HTR-8/SVneo (cell line): ENCODE results near the gene ATP6V0B.

ENCODE experiments used
- DNase-seq: peaks from one replicate; pipeline ENCODE4 v3.0.0; 2011; ENCODE audit warnings: low spot score, mixed read lengths; ENCODE audit not compliant: insufficient read length
- FAIRE-seq: peaks from 2 replicates; lab custom pipeline; 2011; peaks lifted over from hg19 to GRCh38; lab: Jason Lieb, UNC

The ATP6V0B gene

DNA sequence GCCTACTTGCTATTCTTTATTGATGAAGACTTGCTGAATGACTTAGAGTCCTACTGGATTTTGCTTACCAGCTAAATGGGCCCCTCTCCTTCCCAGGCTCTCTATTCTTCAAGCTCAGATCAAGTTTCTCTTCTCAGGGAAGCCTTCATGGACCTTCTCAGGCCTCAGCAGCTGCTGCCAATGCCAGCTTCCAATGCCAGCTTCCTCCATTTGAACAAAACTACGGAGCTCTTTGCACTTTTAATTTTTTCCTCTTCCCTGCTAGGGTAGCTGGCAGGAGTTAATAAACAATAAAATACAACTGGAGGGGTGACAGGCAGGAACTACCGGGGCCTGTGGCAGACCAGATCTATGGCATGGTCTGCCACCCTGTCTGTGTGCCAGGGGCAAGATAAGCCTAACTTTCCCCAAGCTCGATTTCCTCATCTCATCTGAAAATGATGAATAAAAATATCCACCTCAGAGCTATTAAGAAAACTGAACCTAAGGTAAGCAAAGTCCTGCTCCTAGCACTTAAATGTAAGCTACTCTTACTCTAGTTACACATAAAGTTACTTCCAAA, 29.0 kb upstream of the ATP6V0B start:
- DNase-seq (no peak), FAIRE-seq (no peak)

DNA sequence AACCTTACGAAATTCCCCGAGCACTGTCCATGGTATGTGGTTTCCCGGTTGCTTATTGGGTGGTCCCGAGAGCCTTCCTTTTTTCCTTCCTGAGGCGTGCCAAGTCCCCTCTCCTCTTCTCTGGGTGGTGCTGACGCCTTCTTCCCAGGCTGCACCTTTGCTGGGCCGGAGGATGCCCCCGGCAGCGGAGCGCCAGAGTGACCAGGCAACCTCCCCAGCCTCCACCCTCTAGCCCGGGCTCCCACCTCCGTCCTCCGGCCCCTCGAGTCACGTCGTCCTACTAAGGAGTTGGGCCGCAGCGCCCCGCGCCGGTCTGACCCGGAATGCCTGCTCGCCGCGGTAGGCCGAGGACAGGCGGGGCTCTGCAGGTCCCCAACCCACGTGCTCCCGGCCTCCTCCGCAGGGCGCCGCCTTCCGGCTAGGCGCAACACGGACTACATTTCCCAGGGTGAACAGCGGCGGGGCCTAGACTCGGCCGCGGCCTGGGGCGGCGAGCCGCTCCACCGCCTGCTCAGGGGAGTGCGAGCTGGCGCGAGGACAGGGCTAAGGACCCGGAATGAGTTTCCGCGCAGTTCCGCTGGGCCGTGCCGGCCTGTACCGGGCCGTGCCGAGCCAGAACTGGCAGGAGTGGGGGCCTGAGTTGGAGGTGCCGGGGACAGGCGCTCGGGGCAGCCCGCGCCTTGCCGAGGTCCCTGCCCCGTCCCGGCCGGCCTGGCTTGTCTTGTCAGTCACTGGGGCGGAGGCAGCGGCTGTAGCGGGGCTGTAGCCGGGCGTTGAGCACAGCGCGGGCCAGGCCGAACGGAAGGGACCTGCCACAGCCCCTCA, 28.3 kb upstream of the ATP6V0B start, which contains the start of gene IPO13:
TSS of gene IPO13 (plus strand) at position 715 of the 825 bp plus-strand sequence. CDS start 651 bp downstream, outside the sequence.
- FAIRE-seq (peak; percentile 92), DNase-seq (peak; percentile 92)

DNA sequence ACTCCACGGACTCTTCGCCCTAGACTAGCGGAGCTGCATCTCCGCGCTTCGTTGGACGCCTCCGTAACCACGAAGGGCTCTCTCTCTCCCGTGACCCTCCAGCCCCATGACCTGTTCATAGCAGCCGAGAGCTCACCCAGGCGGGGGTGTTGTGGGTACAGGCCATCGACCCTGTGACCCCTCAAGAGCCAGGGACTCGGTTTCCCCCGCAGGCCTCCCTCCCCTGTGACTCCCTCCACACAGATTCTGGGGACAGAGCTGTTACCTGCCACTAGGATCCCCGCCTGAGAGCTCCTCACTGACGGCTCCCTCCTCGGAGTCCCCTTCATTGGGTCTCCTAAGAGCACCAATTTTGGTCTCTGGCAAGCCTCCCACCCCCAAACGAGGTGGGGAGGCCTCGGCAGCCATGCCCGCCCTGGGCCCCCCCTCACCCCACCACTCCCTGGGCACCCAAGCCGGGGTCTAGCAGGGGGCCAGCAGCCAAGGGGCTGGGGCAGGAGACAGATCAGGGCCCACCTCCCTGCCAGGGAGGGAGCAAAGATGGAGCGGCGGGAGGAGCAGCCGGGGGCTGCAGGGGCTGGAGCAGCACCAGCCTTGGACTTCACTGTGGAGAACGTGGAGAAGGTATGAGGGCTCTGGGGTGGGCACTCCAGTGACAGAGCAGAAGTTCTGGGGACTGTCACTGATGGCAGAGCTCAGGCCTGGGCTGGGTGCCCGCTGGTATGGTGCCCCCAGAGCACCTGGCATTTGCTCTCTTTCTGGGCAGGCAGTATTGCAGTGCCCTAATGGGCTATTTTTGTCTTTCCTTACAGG, 27.5 kb upstream of the ATP6V0B start:
- DNase-seq = no peak
- FAIRE-seq = no peak

DNA sequence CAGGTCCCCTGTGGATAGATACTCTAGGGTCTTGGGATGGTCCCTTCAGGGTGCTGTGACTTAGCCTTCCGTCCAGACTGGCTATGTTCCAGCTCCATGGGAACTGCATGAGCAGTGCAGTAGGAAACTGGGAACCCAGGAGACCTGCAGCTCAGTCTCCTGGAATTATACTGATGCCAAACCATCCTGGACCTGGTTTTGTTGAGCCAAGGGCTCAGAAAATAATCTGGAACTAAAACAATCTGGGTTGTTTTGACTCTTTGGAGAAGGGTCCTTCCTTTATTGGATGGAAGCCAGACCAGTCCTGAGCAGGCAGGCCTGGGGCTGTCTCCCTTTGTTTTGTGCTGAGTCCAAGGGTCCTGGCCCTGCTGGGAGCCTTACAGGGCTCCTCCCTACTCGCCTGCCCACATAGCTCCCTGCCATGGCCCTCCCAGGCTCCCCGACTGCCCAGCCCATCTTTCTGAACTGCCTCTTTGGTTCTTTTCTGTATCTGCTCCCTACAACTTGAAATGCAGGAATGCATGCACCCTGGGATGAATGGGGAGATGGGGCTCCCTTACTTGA, 26.8 kb upstream of the ATP6V0B start:
- DNase-seq (no peak), FAIRE-seq (no peak)

DNA sequence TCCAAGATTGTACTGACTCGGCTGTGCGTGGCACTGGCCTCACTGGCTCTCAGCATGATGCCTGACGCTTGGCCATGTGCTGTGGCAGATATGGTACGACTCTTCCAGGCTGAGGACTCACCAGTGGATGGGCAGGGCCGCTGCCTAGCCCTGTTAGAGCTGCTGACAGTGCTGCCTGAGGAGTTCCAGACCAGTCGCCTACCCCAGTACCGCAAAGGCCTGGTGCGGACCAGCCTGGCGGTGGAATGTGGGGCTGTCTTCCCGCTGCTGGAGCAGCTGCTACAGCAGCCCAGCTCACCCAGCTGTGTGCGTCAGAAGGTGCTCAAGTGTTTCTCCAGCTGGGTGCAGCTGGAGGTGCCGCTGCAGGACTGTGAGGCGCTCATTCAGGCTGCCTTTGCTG, 25.1 kb upstream of the ATP6V0B start:
- FAIRE-seq = no peak
- no peak for DNase-seq

DNA sequence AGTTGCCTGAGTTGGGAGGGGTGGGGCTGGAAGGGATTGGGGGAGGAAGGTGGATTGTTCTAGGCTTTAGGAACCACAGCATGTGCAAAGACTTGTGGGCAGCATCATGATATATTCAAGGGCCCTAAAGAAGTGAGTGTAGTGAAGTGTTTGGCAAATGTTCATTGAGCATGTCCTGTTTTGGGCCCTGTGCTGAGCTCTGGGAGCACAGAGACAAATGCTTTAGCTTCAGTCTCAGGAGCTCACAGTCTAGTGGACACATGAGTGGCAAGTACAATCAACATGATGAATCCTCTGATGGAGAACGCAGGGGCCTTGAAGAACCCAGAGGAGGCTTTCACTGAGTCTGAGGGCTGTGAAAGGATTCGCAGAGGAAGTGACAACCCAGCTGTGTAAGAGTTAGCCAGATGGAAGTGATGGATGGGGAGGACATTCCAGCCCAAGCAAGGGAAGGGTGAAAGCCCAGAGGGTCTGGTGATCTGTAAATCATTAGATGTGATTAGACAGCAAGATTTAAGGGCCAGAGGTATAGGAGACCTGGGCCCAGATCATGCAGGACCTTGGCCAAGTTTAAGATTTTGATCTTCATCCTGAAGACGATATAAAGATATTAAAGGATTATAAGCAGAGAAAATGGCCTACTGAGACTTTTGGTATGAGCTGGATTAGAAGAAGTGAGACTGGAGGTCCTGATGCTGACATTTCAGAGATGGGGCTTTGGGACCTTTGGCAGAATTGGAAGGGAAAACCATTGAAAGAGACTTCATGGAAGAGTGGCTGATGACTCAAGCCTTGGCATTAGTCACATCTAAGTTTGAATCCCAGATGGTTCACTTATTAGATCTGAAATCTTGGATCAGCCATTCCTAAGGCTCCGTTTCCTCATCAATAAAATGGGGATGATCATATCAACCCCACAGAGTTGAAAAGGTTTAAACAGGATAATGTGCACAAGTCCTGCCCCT, 23.5 kb upstream of the ATP6V0B start:
- FAIRE-seq = no peak

DNA sequence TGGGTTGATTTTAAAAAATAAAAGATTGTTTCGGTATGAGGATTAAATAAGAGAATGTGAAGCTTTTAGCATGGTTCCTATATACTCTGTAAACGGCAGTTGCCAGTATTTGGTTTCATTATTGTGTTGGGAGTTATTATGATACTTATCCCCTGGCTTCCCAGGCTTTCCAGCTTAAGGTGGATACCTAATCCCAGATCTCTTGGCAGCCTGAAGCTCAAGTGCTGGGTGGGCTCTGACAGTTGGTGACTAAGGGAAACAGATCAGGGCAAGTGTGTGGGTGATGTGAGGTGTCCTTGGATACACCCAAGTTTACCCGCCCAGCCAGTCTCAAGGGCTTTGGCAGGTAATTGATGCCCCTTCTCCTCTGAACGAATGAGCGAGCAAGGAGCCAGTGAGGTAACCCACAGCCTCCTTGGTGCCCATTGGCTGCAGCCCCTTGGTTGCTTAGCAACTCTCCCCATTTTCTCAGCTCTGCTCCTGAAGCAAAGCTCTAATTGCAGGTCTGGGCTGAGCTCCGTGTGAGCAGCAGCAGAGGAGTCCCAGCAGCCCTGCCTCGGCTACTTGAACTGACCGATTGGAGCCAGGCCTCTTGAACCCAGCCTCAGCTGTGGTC, 21.9 kb upstream of the ATP6V0B start:
- DNase-seq = no peak
- no peak for FAIRE-seq

More for the DNA sequence above, 23.5 kb upstream of the ATP6V0B start:
- no peak for DNase-seq

DNA sequence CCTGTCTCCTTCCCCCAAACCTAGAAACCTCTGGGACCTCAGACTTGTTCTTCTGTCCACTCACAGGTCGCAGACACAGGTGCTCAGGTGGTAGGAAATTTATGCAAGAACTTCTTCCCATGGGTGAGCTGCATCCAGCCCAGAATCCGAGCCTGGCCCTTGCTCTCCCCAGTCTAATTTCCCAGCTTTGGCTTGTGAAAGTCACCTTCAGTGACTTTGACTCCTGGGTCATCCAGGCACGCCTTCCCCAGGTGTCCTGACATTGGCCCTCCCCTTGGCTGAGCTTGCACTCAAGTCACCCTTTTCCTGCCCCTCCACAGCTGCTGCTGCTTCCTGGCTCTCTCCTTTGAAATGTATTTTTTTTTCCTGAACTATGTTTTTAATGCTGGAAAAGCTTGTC, 21.4 kb upstream of the ATP6V0B start:
- no peak for DNase-seq
- no peak for FAIRE-seq

DNA sequence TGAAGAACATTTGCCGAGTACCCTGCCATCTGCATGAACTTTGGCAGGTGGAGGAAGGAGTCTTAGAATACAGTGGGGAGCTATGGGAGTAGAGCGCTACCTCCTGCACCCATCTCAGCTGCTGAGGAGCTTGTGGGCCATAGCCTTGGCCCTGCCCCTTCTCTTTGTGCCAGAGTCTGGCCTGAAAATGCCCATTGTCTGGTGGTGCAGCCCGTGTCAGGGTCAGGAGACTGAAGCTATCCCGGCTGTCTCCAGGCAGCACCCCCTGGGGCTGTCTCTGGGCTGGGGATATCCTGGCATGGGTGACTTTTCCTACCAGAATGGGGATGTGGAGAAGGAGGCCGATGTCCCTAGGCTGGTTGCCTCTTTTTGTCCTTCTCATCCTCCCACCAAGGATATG, 20.7 kb upstream of the ATP6V0B start:
- no peak for DNase-seq
- FAIRE-seq = no peak

DNA sequence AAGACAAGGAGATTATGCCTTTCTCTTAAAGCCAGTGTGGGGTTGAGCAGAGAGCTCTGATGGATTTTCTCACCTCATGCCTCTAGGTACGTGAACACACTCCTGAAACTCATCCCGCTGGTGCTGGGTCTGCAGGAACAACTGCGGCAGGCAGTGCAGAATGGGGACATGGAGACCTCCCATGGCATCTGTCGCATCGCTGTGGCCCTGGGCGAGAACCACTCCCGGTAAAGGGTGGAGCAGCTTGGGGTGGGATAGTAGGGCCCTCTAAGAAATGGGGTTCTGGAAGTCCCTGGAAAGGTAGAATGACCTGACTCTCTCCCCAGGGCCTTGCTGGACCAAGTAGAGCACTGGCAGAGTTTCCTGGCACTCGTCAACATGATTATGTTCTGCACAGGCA, 18.5 kb upstream of the ATP6V0B start:
- FAIRE-seq (no peak), DNase-seq (no peak)

DNA sequence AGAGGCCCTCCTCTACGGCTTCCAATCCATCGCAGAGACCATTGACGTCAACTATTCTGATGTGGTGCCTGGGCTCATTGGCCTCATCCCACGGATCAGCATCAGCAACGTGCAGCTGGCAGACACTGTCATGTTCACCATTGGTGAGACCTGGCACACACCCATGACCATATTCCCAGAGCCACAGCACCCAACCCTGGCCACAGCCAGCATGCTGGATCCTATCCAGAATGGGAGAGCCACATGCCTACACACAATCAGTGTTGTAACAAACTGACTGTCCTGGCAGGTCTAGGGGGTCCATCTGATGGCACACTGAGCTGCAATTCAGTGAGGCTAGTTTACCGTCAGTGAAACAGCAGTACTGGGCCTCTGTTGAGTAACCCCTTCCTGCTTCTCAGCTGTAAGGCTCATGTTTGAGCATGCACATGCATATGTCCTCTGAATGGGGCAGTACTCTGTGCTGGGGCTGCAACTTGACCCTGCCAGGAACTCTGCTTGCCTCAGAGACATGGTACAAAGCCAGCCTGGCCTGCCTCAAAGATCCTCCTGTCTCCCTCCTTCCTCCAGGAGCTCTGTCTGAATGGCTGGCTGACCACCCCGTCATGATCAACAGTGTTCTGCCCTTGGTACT, 17.2 kb upstream of the ATP6V0B start:
- DNase-seq (no peak), FAIRE-seq (no peak)

DNA sequence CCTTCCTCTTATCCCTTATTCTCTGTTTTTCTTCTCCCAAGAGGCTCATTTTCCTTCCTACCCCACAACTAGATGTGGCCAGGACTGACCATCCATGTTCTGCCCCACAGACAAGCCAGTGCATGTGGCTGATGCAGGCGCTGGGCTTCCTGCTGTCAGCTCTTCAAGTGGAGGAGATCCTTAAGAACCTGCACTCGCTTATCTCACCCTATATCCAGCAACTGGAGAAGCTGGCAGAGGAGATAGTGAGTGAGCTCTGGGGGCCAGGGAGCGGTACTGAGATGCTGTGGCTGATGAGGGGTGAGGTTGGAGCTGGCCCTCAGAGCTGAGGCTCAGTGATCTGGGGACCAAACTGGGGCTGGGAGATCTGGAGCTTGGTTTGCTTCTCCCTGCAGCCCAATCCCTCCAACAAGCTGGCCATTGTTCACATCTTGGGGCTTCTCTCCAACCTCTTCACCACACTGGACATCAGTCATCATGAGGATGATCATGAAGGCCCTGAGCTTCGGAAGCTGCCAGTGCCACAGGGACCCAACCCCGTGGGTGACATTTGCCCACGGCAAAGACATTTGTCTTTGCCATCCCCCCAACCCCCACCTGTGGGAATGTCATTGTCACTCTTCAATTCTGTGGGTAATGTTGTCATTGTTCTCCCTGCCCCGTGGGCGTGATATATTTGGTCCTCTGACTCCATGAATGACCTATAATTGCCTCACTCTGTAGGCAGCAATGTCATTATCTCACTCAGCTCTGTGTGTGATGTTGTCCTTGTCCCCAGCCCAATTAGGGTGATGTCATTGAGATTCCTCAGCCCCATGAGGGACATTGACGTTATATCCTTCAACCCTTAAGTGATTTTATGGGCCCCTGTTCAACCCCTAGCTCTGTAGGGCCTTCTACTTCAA, 16.2 kb upstream of the ATP6V0B start:
- no peak for DNase-seq
- FAIRE-seq = no peak

DNA sequence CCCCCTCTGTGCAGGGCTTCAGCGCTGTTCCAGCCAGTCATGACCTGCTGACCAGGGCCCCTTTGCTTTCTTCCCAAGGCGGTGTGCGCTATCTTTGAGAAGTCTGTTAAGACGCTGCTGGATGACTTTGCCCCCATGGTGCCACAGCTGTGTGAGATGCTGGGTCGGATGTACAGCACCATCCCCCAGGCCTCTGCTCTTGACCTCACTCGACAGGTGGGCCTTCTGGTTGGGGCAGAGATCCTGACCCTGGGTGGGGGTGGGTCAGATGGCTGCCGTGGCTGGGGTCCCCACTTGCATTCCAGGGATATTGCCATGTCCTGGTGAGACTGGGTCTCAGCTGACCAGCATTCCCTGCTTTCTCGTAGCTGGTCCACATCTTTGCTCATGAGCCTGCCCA, 14.0 kb upstream of the ATP6V0B start:
- FAIRE-seq = no peak
- DNase-seq = no peak

DNA sequence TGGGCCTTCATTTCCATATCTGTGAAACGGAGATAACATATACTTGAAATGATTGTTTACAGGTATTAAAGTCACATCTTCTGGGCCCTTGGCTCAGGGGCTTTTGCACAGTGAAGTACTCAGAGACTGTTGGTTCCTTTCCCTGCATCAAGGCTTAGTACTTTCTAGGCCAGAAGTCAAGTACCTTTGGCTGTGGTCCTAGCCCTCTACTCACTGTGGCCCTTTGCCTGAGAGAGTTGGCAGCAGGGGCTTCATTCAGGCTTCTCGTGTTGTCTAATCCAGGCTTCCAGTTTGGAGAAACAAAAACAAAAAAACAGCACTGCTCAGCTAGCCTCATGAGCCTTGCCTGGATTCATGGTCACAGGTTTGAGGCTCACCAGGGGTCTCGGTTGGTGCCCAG, 13.1 kb upstream of the ATP6V0B start:
- DNase-seq = no peak
- no peak for FAIRE-seq

DNA sequence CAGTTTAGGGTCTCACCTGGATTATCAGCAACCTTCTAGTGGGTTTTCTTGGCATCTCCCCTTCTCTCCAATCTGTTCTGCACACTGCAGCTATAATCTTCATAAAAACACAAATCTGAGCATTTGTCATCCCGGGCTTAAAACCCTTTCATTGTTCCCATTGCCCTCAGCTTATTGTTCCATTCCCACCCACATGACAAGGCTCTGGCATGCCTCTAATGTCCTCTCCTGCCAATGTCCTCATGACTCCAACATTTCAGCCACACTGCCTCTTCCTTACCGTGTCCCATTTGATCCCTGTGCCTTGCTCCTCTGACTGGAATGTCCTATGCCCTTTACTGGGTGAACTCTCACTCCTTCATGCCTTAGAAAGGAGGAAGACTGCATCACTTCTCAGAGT, 12.4 kb upstream of the ATP6V0B start:
- no peak for FAIRE-seq
- no peak for DNase-seq

DNA sequence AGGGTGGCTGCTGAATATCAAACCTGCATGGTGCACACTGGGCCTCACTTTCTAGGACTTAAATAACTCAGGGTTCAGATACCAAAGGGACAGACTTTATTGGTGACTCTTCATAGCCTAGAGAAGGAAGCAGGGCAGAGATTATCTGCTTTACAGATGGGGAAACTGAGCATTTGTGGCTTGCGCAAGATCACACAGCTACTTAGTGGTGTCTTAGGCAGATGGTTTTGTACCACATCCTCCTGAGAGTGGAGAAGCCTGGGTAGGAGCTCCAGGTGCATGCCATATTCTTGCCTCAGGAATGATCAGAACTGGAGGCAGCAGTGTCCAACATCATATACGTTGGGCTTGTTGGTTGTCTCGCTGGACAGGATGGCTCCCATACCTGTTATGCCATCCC, 11.8 kb upstream of the ATP6V0B start:
- DNase-seq (no peak), FAIRE-seq (no peak)

DNA sequence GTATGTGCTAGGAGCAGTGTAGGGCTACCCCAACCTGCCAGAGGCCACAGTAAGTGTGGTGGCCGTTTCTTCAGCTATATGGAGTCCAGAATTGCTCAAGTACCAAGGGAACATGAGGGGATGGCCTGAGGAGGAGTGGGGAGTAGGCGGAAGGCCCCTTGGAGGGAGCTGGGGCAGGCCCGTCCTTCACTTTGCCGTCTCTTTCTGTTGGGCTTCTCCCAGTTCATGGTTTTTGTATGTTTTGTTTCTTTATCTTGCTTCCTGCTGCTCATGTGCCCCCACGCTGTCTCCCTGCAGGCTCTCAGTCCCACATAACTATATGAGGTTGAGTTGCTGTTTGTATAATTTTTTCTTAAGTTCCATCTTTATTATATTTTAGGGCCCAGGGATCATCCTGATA, 10.9 kb upstream of the ATP6V0B start:
- DNase-seq (no peak), FAIRE-seq (no peak)

DNA sequence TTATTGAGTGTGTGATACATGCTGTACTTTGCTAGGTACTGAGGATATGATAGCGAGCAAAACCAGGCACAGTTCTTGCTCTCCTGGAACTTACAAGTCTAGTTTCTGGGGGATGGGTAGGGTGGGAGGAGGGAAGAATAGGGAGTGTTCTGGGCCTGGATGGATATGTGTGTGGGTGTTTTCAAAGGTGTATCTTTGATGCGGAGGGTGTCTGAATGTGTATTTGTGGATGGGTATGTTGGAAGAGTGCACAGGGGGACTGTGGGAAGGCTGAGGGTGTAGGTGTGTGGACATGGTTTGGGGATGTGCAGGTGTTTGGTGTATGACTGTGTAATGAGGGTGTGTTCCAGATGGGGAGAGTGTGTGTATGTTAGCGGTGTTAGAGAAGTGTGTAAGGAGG, 9.4 kb upstream of the ATP6V0B start:
- FAIRE-seq (no peak), DNase-seq (no peak)
